Measurements from ENCODE around the gene CRABP1. TPM values are rescaled to one million over a fixed set of nuclear protein-coding genes. Genes with fewer than 3 reads are reported as not detected.
A peak's percentile ranks its signal among the peaks of the same experiment; 100 is the strongest.

The CRABP1 gene
- total RNA-seq, 1 donor from 2014 or later, result 320 TPM

GRCh38 chr15:78301828-78302227 is 38.3 kb upstream of the CRABP1 start:
- no peak overlapping the region for H3K4me3 Mint-ChIP-seq
- no peaks in the 10 kb centered on the region for H3K36me3 Mint-ChIP-seq
- Histone ChIP-seq H3K9me3 (ENCODE audit: low read depth) (no peaks in the 10 kb centered on the region), H3K4me1 (peaks cover 8% of the 10 kb centered on the region), H3K4me3 (no peak overlapping the region), H2AFZ (replicated peaks) (no peak overlapping the region), H4K20me1 (ENCODE audit: low read depth) (no peaks in the 10 kb centered on the region), H3K27ac (no peak overlapping the region), H3F3A (ENCODE audit: low read depth) (peaks cover 21% of the 10 kb centered on the region), H3K36me3 (no peaks in the 10 kb centered on the region), H3K4me2 (no peak overlapping the region), H3K9ac (no peak overlapping the region), H3K27me3 (peaks cover 22% of the 10 kb centered on the region), H3K79me2 (ENCODE audit: low read depth) (peaks cover 22% of the 10 kb centered on the region)
- no peak for DNase-seq (ENCODE audit: low spot score)
- no peak for TF ChIP-seq EZH2 (IDR thresholded peaks at IDR 0.05)
- no peak for TF ChIP-seq EZH2phosphoT487 (IDR thresholded peaks at IDR 0.05)
- no peak for TF ChIP-seq CTCF (IDR thresholded peaks at IDR 0.05)
- no peaks in the 10 kb centered on the region for H3K9me3 Mint-ChIP-seq
- H3K27ac Mint-ChIP-seq, result no peak overlapping the region
- peaks cover 3% of the 10 kb centered on the region for H3K27me3 Mint-ChIP-seq (ENCODE audit: insufficient read depth, low read depth)
- H3K4me1 Mint-ChIP-seq, result peaks cover 20% of the 10 kb centered on the region

GRCh38 chr15:78302579-78303312 is 37.4 kb upstream of the CRABP1 start:
- Histone ChIP-seq H3F3A (ENCODE audit: low read depth) (peaks cover 21% of the 10 kb centered on the region), H3K9ac (no peak overlapping the region), H3K79me2 (ENCODE audit: low read depth) (peaks cover 15% of the 10 kb centered on the region), H3K27me3 (peaks cover 22% of the 10 kb centered on the region), H4K20me1 (ENCODE audit: low read depth) (no peaks in the 10 kb centered on the region), H3K36me3 (no peaks in the 10 kb centered on the region), H3K9me3 (ENCODE audit: low read depth) (no peaks in the 10 kb centered on the region), H3K4me3 (no peak overlapping the region), H3K27ac (no peak overlapping the region), H3K4me1 (peaks cover 8% of the 10 kb centered on the region), H2AFZ (replicated peaks) (no peak overlapping the region), H3K4me2 (no peak overlapping the region)
- TF ChIP-seq EZH2phosphoT487 (IDR thresholded peaks at IDR 0.05) (no peak), EZH2 (IDR thresholded peaks at IDR 0.05) (no peak), CTCF (IDR thresholded peaks at IDR 0.05) (no peak)
- Mint-ChIP-seq H3K27ac (no peak overlapping the region), H3K4me1 (peaks cover 24% of the 10 kb centered on the region), H3K9me3 (no peaks in the 10 kb centered on the region), H3K27me3 (ENCODE audit: insufficient read depth, low read depth) (peaks cover 3% of the 10 kb centered on the region), H3K36me3 (no peaks in the 10 kb centered on the region), H3K4me3 (no peak overlapping the region)
- DNase-seq (ENCODE audit: low spot score), result no peak

- Mint-ChIP-seq H3K27ac (peak overlapping the region; percentile 69), H3K4me3 (no peak overlapping the region)
These were observed 35.7 kb upstream of the CRABP1 start for GRCh38 chr15:78304216-78305066.

More at GRCh38 chr15:78304216-78305066, 35.7 kb upstream of the CRABP1 start:
- Histone ChIP-seq H3K27me3 (peaks cover 22% of the 10 kb centered on the region), H3K4me2 (no peak overlapping the region), H3K4me3 (no peak overlapping the region), H3K27ac (no peak overlapping the region), H3K4me1 (peaks cover 4% of the 10 kb centered on the region), H3F3A (ENCODE audit: low read depth) (peaks cover 12% of the 10 kb centered on the region), H3K79me2 (ENCODE audit: low read depth) (no peaks in the 10 kb centered on the region), H3K9me3 (ENCODE audit: low read depth) (no peaks in the 10 kb centered on the region), H3K36me3 (no peaks in the 10 kb centered on the region), H2AFZ (replicated peaks) (peak overlapping the region; percentile 44), H4K20me1 (ENCODE audit: low read depth) (no peaks in the 10 kb centered on the region), H3K9ac (no peak overlapping the region)
- no peak for TF ChIP-seq CTCF (IDR thresholded peaks at IDR 0.05)
- no peak for TF ChIP-seq EZH2phosphoT487 (IDR thresholded peaks at IDR 0.05)
- TF ChIP-seq EZH2 (IDR thresholded peaks at IDR 0.05), result no peak
- DNase-seq (ENCODE audit: low spot score), result no peak
- Mint-ChIP-seq H3K36me3 (no peaks in the 10 kb centered on the region), H3K27me3 (ENCODE audit: insufficient read depth, low read depth) (peaks cover 3% of the 10 kb centered on the region), H3K9me3 (no peaks in the 10 kb centered on the region), H3K4me1 (peaks cover 29% of the 10 kb centered on the region)
